OCI-M1 (cell line): ENCODE results near the gene SOSTDC1.
A peak's percentile ranks its signal among the peaks of the same experiment; 100 is the strongest.

ENCODE experiments used
- DNase-seq: peaks from one replicate; lab custom pipeline; 2025; lab: John Stamatoyannopoulos, UW

SOSTDC1 gene

GRCh38 chr7:16465469-16466361 is at the start of gene SOSTDC1:
TSS of gene SOSTDC1 (minus strand) at chr7:16465738. CDS start at chr7:16465668, 70 bp downstream.
- DNase-seq, result no peak

GRCh38 chr7:16514729-16515128 is 49.2 kb upstream of the SOSTDC1 start:
- no peak for DNase-seq

- DNase-seq, result no peak
These were observed 48.7 kb upstream of the SOSTDC1 start for GRCh38 chr7:16514271-16514670.

GRCh38 chr7:16512097-16512496 is 46.6 kb upstream of the SOSTDC1 start:
- DNase-seq, result no peak

GRCh38 chr7:16511314-16511713 is 45.8 kb upstream of the SOSTDC1 start:
- DNase-seq, result no peak

- peak; percentile 68 for DNase-seq
These were observed 44.3 kb upstream of the SOSTDC1 start for GRCh38 chr7:16509829-16510228.

- DNase-seq, result peak; percentile 16
These were observed 40.9 kb upstream of the SOSTDC1 start for GRCh38 chr7:16506422-16506821.

- no peak for DNase-seq
These were observed 38.5 kb upstream of the SOSTDC1 start for GRCh38 chr7:16504019-16504418.

- DNase-seq, result no peak
These were observed 36.8 kb upstream of the SOSTDC1 start for GRCh38 chr7:16502303-16502702.

- DNase-seq, result no peak
These were observed 32.6 kb upstream of the SOSTDC1 start for GRCh38 chr7:16498122-16498521.

GRCh38 chr7:16494955-16495719 is 29.6 kb upstream of the SOSTDC1 start:
- no peak for DNase-seq

GRCh38 chr7:16494551-16494950 is 29.0 kb upstream of the SOSTDC1 start:
- DNase-seq, result no peak

- DNase-seq, result peak; percentile 32
These were observed 27.7 kb upstream of the SOSTDC1 start for GRCh38 chr7:16493266-16493665.

GRCh38 chr7:16492513-16493062 is 27.1 kb upstream of the SOSTDC1 start:
- DNase-seq, result peak; percentile 83

- no peak for DNase-seq
These were observed 25.6 kb upstream of the SOSTDC1 start for GRCh38 chr7:16491148-16491547.

- DNase-seq, result no peak
These were observed 19.1 kb upstream of the SOSTDC1 start for GRCh38 chr7:16484453-16485158.

- DNase-seq, result no peak
These were observed 14.1 kb upstream of the SOSTDC1 start for GRCh38 chr7:16479591-16479990.

- no peak for DNase-seq
These were observed 13.6 kb upstream of the SOSTDC1 start for GRCh38 chr7:16479161-16479560.

GRCh38 chr7:16471933-16472332 is 6.4 kb upstream of the SOSTDC1 start:
- no peak for DNase-seq

GRCh38 chr7:16463949-16464715 is 1.4 kb downstream of the SOSTDC1 start:
- DNase-seq, result no peak

GRCh38 chr7:16463520-16463919 is 2.0 kb downstream of the SOSTDC1 start:
- DNase-seq, result no peak
